ENCODE results near the gene SLC25A36. TPM values are rescaled to one million over a fixed set of nuclear protein-coding genes. Genes with fewer than 3 reads are reported as not detected.
A peak's percentile ranks its signal among the peaks of the same experiment; 100 is the strongest.

The SLC25A36 gene
- total and polyA plus RNA-seq, 12 donors = 21.3 to 124 (median 52.7) TPM

DNA sequence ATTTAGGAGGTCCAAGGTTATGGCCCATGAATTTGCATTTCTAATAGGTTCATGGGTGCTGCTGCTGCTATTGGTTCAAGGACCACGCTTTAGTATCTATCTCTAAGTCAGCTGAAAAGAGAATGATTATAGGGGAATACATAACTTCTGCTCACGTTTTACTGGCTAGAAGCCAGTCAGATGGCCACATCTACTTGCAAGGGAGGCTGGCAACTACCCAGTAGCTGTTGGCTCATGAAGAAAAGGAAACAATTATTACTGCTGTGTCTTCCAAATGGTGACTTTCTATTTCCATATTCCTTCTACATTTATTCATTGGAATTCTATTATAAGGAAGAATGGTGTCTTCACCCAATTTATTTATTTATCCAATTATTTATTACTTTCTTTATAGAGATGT is 54.2 kb downstream of the SLC25A36 start:
- H3K27me3 ChIP-seq = no peaks in the 10 kb centered on the region
- H3K4me3 ChIP-seq = no peak overlapping the region
- H3K9me3 ChIP-seq (replicated peaks in 1 of 3) = no peaks in the 10 kb centered on the region
- WGBS, 4 donors = 47 to 63% (median 50%) methylated on average over 2 of the region's 2 CpGs
- intact Hi-C loops (cut with DNase I) = loop anchor here (5.0 kb wide), 2 partner anchors 191 to 196 kb away; no protein-coding TSS in a partner anchor
- DNase-seq = peak in 1 of 7 donors; percentile 29
- H3K4me1 ChIP-seq (replicated peaks in 1 of 2) = no peaks in the 10 kb centered on the region
- TF ChIP-seq POLR2A (IDR thresholded peaks at IDR 0.05) = no peak
- TF ChIP-seq, protein P1, sequence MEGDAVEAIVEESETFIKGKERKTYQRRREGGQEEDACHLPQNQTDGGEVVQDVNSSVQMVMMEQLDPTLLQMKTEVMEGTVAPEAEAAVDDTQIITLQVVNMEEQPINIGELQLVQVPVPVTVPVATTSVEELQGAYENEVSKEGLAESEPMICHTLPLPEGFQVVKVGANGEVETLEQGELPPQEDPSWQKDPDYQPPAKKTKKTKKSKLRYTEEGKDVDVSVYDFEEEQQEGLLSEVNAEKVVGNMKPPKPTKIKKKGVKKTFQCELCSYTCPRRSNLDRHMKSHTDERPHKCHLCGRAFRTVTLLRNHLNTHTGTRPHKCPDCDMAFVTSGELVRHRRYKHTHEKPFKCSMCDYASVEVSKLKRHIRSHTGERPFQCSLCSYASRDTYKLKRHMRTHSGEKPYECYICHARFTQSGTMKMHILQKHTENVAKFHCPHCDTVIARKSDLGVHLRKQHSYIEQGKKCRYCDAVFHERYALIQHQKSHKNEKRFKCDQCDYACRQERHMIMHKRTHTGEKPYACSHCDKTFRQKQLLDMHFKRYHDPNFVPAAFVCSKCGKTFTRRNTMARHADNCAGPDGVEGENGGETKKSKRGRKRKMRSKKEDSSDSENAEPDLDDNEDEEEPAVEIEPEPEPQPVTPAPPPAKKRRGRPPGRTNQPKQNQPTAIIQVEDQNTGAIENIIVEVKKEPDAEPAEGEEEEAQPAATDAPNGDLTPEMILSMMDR (IDR thresholded peaks at IDR 0.05) = no peak
- no peak overlapping the region for H3K27ac ChIP-seq
- no peaks in the 10 kb centered on the region for H3K36me3 ChIP-seq (replicated peaks in 1 of 2)

DNA sequence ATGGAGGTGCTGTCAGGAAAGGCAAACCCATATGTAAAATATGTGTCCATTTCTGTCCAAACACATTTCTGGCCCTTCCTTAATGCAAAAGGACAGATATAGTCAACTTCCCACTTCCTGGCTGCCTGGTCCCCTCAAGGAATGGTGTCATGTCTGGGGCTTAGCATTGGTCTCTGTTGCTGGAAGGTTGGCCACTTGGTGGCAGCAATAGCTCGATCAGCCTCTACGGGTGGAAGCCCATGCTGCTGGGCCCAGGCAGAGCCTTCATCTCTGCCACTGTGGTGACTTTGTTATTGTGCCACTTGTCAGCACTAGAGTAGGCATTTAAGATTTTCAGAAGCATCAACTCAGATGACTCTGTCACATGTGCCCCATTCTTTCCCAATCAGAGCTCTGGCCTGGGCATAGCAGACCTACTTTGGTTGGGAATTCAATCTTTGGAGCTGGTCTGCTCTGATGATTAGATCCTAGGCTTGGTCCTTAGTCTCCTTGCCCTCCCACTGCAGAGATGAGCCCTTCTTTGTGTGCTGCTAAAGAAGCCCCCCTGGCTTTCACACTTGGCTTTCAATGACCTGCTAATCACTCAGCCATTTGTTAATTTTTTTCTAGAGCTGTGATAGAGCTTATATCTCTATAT is 58.5 kb downstream of the SLC25A36 start:
- 0 to 18% (median 7%) methylated on average over 2 of the region's 2 CpGs for WGBS, 4 donors
- intact Hi-C loops (cut with DNase I) = loop anchor here (5.0 kb wide), 2 partner anchors 102 to 107 kb away; no protein-coding TSS in a partner anchor
- Histone ChIP-seq H3K4me3 (no peak overlapping the region), H3K4me1 (replicated peaks in 1 of 2) (no peaks in the 10 kb centered on the region), H3K27me3 (no peaks in the 10 kb centered on the region), H3K9me3 (replicated peaks in 1 of 3) (no peaks in the 10 kb centered on the region), H3K36me3 (replicated peaks in 1 of 2) (no peaks in the 10 kb centered on the region), H3K27ac (no peak overlapping the region)
- DNase-seq = peak; percentile 52 to 86 (median 67)
- TF ChIP-seq, protein P1 (IDR thresholded peaks at IDR 0.05) = peak; percentile 38 to 75 (median 64)
- TF ChIP-seq POLR2A (IDR thresholded peaks at IDR 0.05) = no peak

DNA sequence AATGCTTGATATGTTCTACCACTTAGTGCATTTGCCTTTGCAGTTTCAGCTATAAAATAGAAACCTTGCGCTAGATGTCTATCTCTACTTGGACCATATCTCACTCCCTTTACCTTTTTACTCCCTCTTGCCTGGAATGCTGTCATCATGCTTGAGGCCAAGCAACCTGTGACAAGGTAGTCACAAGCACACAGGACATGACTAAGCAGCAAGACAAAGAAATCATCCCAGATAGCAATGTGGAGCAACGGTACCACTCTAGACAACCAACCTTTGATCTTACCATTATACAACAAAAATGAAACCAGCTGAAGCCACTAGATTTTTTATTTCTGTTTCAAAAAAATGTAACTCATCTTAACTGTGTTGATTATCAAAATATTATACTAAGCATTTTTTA is 59.0 kb downstream of the SLC25A36 start:
- no peak for DNase-seq
- Histone ChIP-seq H3K27me3 (no peaks in the 10 kb centered on the region), H3K9me3 (replicated peaks in 1 of 3) (no peaks in the 10 kb centered on the region), H3K4me1 (replicated peaks in 1 of 2) (no peaks in the 10 kb centered on the region), H3K36me3 (replicated peaks in 1 of 2) (no peaks in the 10 kb centered on the region), H3K27ac (no peak overlapping the region), H3K4me3 (no peak overlapping the region)
- 78 to 86% (median 85%) methylated on average over 2 of the region's 2 CpGs for WGBS, 4 donors
- intact Hi-C loops (cut with DNase I) = loop anchor here (5.0 kb wide), 2 partner anchors 102 to 107 kb away; no protein-coding TSS in a partner anchor
- TF ChIP-seq POLR2A (IDR thresholded peaks at IDR 0.05) = no peak
- TF ChIP-seq, protein P1 (IDR thresholded peaks at IDR 0.05) = no peak

GRCh38 chr3:141006344-141006743 is 64.7 kb downstream of the SLC25A36 start:
- no peaks in the 10 kb centered on the region for H3K9me3 ChIP-seq (replicated peaks in 1 of 3)
- no peak overlapping the region for H3K27ac ChIP-seq
- no peaks in the 10 kb centered on the region for H3K4me1 ChIP-seq (replicated peaks in 1 of 2)
- no peak for TF ChIP-seq POLR2A (IDR thresholded peaks at IDR 0.05)
- TF ChIP-seq, protein P1 (IDR thresholded peaks at IDR 0.05) = no peak
- WGBS, 4 donors = 81 to 94% (median 88%) methylated on average over 1 of the region's 1 CpG
- DNase-seq = no peak
- peaks cover 15% of the 10 kb centered on the region for H3K27me3 ChIP-seq
- H3K36me3 ChIP-seq (replicated peaks in 1 of 2) = no peaks in the 10 kb centered on the region
- H3K4me3 ChIP-seq = no peak overlapping the region
- intact Hi-C loops (cut with DNase I) = no loop called here
